Neural progenitor cell (in vitro differentiated cells): ENCODE data around the gene FAM107A.

Source experiments
- EZH2 ChIP-seq: fragments of 200-600 bp; sonication (generic); IDR thresholded peaks from 2 replicates; pipeline ENCODE4 v1.6.1; 2017; ENCODE audit warnings: antibody characterized with exemption, mild to moderate bottlenecking, moderate library complexity
- TF ChIP-seq, protein P1 (sequence below): fragments of 200-600 bp; sonication (generic); IDR thresholded peaks from 2 replicates; pipeline ENCODE4 v1.5.1; 2017; ENCODE audit warnings: antibody characterized with exemption, mild to moderate bottlenecking

DNA sequence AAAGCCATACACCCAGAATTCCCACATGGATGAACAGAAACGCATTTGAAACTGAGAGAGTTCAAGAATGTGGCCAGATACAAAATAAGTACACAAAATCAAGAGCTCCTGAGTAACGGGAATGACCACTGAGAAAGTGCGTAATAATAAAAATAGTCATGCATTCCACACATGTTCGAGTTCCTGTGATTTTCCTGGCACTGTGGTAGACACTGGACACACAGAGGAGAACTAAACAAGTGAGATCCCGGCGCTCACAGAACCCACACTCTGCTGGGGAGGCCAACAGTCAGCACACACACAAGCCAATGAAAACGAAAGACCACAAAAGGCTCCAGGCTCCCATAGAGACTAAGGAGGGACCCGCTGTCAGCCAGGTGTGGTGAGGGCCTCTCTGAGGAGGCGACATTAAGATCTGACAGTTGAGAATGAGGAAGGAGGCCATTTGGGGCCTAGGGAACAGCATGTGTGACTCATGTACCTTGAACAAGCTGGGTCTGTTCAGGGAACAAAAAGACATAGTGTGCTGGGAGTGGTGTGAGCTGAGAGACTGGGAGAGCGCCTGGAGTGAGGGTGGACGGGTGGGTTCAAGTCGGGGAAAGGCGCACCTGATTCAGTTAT lies 5.1 kb downstream of the FAM107A start:
- TF ChIP-seq, protein P1, sequence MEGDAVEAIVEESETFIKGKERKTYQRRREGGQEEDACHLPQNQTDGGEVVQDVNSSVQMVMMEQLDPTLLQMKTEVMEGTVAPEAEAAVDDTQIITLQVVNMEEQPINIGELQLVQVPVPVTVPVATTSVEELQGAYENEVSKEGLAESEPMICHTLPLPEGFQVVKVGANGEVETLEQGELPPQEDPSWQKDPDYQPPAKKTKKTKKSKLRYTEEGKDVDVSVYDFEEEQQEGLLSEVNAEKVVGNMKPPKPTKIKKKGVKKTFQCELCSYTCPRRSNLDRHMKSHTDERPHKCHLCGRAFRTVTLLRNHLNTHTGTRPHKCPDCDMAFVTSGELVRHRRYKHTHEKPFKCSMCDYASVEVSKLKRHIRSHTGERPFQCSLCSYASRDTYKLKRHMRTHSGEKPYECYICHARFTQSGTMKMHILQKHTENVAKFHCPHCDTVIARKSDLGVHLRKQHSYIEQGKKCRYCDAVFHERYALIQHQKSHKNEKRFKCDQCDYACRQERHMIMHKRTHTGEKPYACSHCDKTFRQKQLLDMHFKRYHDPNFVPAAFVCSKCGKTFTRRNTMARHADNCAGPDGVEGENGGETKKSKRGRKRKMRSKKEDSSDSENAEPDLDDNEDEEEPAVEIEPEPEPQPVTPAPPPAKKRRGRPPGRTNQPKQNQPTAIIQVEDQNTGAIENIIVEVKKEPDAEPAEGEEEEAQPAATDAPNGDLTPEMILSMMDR: no peak
- no peak for TF ChIP-seq EZH2
